ENCODE data around the gene TNFRSF12A.

TNFRSF12A gene

DNA sequence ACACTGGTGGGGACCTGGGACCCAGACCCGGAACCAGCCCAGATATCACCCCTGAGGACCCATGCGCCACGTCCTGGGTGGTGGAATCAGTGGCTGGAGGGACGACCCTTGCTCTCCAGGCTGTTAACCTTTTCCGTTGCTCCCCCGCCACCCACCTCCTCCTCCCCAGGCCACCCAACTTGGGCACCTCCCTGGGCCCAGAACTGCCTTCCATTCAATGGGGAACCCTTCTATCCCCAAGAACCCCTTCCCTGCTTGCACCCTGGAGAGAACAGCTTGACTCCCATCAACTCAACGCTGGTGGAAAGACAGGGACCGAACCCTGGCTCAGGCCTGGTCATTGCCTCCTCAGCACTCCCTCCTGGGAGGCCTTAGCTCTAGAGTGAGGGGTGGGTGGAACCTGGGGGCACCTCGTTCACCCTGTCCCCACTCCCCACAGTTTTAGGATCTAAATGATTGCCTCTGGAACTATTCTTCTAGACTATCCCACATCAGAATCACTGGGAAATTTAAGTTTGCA, 39.6 kb downstream of the TNFRSF12A start:
- in situ Hi-C loops (cut with HindIII; ENCODE audit: low sequenced_read_pairs) = no loop called here
- TF ChIP-seq, protein P1, sequence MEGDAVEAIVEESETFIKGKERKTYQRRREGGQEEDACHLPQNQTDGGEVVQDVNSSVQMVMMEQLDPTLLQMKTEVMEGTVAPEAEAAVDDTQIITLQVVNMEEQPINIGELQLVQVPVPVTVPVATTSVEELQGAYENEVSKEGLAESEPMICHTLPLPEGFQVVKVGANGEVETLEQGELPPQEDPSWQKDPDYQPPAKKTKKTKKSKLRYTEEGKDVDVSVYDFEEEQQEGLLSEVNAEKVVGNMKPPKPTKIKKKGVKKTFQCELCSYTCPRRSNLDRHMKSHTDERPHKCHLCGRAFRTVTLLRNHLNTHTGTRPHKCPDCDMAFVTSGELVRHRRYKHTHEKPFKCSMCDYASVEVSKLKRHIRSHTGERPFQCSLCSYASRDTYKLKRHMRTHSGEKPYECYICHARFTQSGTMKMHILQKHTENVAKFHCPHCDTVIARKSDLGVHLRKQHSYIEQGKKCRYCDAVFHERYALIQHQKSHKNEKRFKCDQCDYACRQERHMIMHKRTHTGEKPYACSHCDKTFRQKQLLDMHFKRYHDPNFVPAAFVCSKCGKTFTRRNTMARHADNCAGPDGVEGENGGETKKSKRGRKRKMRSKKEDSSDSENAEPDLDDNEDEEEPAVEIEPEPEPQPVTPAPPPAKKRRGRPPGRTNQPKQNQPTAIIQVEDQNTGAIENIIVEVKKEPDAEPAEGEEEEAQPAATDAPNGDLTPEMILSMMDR (IDR thresholded peaks at IDR 0.05; ENCODE audit: low read depth, low read length) = no peak
- peak overlapping the region; percentile 34 for H3K4me3 ChIP-seq (ENCODE audit: low read depth, low read length)
- DNase-seq (ENCODE audit: low read depth, low spot score) = no peak

DNA sequence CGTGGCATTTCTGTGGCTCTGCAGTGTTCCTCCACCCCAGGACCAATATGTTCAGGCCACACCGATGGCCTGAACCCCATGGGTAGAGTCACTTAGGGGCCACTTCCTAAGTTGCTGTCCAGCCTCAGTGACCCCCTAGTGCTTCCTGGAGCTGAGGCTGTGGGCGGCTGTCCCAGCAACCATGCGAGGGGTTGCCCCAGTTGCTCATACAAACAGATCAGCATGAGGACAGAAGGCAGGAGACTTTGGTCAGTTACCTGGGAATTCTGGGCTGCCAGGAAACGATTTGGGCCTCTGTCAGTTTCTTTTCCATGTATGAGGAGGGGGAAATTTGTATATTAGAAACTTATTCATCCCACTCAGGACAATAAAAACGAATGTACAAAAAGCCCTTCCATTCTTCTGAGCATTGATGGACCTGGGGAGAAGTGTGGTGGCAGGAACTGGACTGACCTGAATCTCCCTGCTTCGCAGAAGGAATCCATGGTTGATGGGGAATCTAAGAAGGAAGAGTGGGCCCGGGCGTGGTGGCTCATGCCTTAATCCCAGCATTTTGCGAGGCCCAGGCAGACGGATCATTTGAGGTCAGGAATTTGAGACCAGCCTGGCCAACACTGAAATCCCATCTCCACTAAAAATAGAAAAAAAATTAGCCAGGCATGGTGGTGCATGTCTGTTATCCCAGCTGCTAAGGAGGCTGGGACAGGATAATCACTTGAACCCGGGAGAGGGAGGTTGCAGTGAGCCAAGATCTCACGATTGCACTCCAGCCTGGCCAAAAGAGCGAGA, 40.4 kb downstream of the TNFRSF12A start:
- DNase-seq (ENCODE audit: low read depth, low spot score) = no peak
- in situ Hi-C loops (cut with HindIII; ENCODE audit: low sequenced_read_pairs) = no loop called here
- TF ChIP-seq, protein P1 (IDR thresholded peaks at IDR 0.05; ENCODE audit: low read depth, low read length) = no peak
- no peak overlapping the region for H3K4me3 ChIP-seq (ENCODE audit: low read depth, low read length)

DNA sequence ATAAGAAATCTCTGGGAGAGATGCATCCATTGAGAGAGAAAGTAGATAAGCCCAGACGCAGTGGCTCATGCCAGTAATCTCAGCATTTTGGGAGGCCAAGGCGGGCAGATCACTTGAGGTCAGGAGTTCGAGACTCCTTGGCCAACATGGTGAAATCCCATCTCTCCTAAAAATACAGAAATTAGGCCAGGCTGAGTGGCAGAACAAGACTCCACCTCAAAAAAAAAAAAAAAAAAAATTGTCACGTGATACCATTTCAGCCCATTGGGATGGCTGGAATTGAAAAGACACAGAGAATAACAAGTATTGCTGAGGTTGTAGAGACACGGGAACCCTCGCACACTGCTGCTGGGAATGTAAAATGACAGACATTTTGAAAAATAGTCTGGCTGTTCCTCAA, 42.4 kb downstream of the TNFRSF12A start:
- TF ChIP-seq, protein P1 (IDR thresholded peaks at IDR 0.05; ENCODE audit: low read depth, low read length) = no peak
- in situ Hi-C loops (cut with HindIII; ENCODE audit: low sequenced_read_pairs) = no loop called here
- no peak for DNase-seq (ENCODE audit: low read depth, low spot score)
- H3K4me3 ChIP-seq (ENCODE audit: low read depth, low read length) = no peak overlapping the region

DNA sequence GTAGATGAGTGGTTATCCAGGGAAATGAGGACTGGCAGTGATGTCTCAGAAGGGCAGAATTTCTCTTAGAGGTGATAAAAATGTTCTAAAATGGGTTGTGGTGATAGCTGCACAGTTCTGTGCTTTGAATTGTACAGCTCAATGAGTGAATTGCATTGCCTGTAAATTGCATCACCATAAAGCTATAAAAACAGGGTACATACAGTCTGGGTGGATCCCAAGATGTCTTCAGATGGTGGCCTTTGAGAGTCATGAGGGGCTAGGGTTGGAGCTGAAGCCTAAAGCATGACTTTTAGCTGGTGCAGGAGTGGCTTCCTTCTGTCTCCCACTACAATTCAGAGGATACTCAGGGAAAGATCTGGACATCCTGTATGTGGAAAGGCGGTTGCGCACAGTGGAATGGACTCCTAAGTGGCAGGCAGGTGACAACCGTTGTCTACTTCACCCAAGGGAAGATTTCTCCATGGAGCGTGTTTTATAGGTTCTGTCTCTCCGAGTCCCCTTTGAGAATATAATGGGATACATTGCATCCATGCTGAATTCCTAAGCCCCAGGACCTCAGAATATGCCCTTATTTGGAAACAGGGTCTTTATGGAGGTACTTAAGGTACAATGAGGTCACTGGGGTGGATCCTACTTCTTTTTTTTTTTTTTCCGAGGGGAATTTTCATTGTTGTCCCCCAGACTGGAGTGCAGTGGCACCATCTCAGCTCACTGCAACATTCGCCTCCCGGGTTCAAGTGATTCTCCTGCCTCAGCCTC, 43.6 kb downstream of the TNFRSF12A start:
- in situ Hi-C loops (cut with HindIII; ENCODE audit: low sequenced_read_pairs) = no loop called here
- TF ChIP-seq, protein P1 (IDR thresholded peaks at IDR 0.05; ENCODE audit: low read depth, low read length) = no peak
- DNase-seq (ENCODE audit: low read depth, low spot score) = no peak
- no peak overlapping the region for H3K4me3 ChIP-seq (ENCODE audit: low read depth, low read length)

DNA sequence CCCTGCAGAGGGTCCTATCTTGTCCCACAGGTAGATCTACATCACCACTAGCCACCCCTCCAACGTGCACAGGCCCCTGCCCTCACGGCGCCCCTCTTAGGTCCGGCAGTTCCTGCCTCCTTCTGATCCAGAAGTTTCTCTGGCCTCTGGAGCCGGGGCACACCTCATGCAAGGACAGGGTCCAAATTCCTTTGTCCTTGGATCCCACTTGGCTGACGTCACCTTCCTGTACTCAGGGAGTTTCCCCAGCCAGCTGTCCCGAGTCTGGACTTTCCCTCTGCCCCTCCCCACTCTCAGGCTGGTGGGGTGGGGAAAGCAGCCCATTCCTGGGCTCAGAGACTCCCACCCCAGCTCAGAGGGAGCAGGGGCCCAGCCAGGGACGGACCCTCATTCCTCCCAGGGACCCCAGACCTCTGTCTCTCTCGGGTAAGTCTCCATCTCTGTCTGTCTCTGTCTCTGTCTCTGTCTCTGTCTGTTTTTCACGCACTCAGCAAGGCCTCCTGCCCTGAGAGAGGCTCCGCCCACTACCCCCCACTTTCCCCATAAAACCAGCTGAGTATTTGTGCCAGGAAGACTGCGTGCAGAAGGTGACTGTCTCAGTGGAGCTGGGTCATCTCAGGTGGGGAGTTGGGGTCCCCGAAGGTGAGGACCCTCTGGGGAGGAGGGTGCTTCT, 45.0 kb downstream of the TNFRSF12A start, which contains the start of gene IL32:
IL32 (plus strand) TSS at position 572 of the 673 bp plus-strand sequence. CDS start 172 bp downstream, outside the sequence.
- in situ Hi-C loops (cut with HindIII; ENCODE audit: low sequenced_read_pairs) = no loop called here
- DNase-seq (ENCODE audit: low read depth, low spot score) = peak; percentile 61
- H3K4me3 ChIP-seq (ENCODE audit: low read depth, low read length) = no peak within 1 kb of the TSS
- TF ChIP-seq, protein P1 (IDR thresholded peaks at IDR 0.05; ENCODE audit: low read depth, low read length) = no peak

DNA sequence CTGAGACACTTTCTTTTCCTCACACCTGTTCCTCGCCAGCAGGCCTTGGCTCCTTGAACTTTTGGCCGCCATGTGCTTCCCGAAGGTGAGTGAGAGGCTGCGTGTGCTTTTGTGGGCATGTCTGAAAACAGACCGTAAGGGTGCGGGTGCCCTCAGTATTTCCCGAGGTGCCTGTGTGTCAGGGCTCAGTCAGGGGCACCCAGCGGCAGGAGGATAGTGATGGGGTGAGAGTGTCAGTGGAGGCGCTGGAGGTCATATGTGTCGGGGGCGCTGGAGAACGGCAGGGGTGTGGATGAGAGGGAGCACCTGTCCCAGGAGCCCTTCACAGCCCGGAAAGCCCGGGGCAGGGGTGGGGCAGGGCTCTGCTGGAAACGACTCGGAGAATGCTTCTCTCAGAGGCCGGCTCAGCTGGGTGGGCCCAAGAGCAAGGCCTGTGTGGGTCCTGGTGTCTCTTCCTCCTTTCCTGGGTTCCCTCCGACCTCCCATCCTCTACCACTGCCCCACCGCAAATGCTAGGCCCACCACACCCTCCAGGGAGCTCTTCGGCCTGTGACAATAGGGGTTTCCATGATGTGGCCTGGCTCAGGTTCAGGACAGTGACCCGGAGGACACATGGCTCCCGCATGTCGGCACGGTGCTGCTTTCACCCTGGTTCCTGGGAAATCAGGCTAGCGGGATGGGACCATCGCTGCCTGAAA, 45.7 kb downstream of the TNFRSF12A start:
- TF ChIP-seq, protein P1 (IDR thresholded peaks at IDR 0.05; ENCODE audit: low read depth, low read length) = no peak
- no peak overlapping the region for H3K4me3 ChIP-seq (ENCODE audit: low read depth, low read length)
- no peak for DNase-seq (ENCODE audit: low read depth, low spot score)
- in situ Hi-C loops (cut with HindIII; ENCODE audit: low sequenced_read_pairs) = no loop called here
